KBM-7 (cell line): Measurements from ENCODE around the gene SYNGR3.
"Not testable (repeated sequence)": the region's sequence is repeated elsewhere in the genome, so short reads cannot be mapped to it uniquely, and the experiment has no call there.

ENCODE experiments used
- DNase-seq: peaks from one replicate; pipeline ENCODE4 v3.0.0-alpha.2; 2015
- in situ Hi-C: fragments of 300-500 bp; cut with MboI; formaldehyde crosslinking; loops from 2 replicates; pipeline ENCODE4 v1.14.3; 2020; ENCODE audit warnings: low sequenced_read_pairs, low pct_unique_long_range_greater_than_20kb, mixed read lengths

Gene SYNGR3

GRCh38 chr16:2003827-2004641 lies 14.3 kb downstream of the SYNGR3 start:
- in situ Hi-C loops: no loop called here
- DNase-seq: peak; percentile 91

GRCh38 chr16:2004795-2005517 lies 15.2 kb downstream of the SYNGR3 start:
- in situ Hi-C loops: no loop called here
- no peak for DNase-seq

GRCh38 chr16:2005646-2006045 lies 15.9 kb downstream of the SYNGR3 start:
- no peak for DNase-seq
- in situ Hi-C loops: no loop called here

GRCh38 chr16:2006317-2006716 lies 16.5 kb downstream of the SYNGR3 start:
- DNase-seq: no peak
- in situ Hi-C loops: no loop called here

- no peak for DNase-seq
- in situ Hi-C loops: no loop called here
These were observed 17.5 kb downstream of the SYNGR3 start for GRCh38 chr16:2007081-2007836.

- peak; percentile 71 for DNase-seq
- in situ Hi-C loops: no loop called here
These were observed 18.3 kb downstream of the SYNGR3 start for GRCh38 chr16:2008009-2008526.

- in situ Hi-C loops: no loop called here
- DNase-seq: peak; percentile 49
These were observed 18.9 kb downstream of the SYNGR3 start for GRCh38 chr16:2008631-2009163.

- DNase-seq: no peak
- in situ Hi-C loops: no loop called here
These were observed 19.5 kb downstream of the SYNGR3 start for GRCh38 chr16:2009164-2009711.

GRCh38 chr16:2009791-2010510 lies 20.2 kb downstream of the SYNGR3 start, which contains the start of gene ZNF598:
ZNF598 (minus strand) TSS chr16:2009821.
- in situ Hi-C loops: no loop called here

GRCh38 chr16:2011726-2012125 lies 22.0 kb downstream of the SYNGR3 start:
- in situ Hi-C loops, DNase-seq: not testable (repeated sequence)

More at GRCh38 chr16:2009791-2010510, 20.2 kb downstream of the SYNGR3 start, which contains the start of gene ZNF598:
- DNase-seq: peak; percentile 82

- in situ Hi-C loops: no loop called here
- no peak for DNase-seq
These were observed 23.8 kb downstream of the SYNGR3 start for GRCh38 chr16:2013527-2013926.

- in situ Hi-C loops: no loop called here
These were observed 25.6 kb downstream of the SYNGR3 start for GRCh38 chr16:2015117-2015946.

GRCh38 chr16:2015947-2016208 lies 26.1 kb downstream of the SYNGR3 start:
- DNase-seq: no peak
- in situ Hi-C loops: no loop called here

More at GRCh38 chr16:2015117-2015946, 25.6 kb downstream of the SYNGR3 start:
- DNase-seq: no peak

GRCh38 chr16:2016407-2016922 lies 26.7 kb downstream of the SYNGR3 start:
- in situ Hi-C loops: no loop called here
- DNase-seq: peak; percentile 42

GRCh38 chr16:2019518-2019920 lies 29.7 kb downstream of the SYNGR3 start, which contains the start of gene NPW:
NPW (plus strand) TSS chr16:2019785.
- in situ Hi-C loops: no loop called here
- peak; percentile 64 for DNase-seq

- DNase-seq: peak; percentile 37
- in situ Hi-C loops: loop anchor here (10.0 kb wide), 1 partner anchor 125 kb away; the partner anchor contains the start of gene RAB26
These were observed 30.4 kb downstream of the SYNGR3 start for GRCh38 chr16:2019921-2020831.
